Measurements from ENCODE around the gene TLR8.

DNA sequence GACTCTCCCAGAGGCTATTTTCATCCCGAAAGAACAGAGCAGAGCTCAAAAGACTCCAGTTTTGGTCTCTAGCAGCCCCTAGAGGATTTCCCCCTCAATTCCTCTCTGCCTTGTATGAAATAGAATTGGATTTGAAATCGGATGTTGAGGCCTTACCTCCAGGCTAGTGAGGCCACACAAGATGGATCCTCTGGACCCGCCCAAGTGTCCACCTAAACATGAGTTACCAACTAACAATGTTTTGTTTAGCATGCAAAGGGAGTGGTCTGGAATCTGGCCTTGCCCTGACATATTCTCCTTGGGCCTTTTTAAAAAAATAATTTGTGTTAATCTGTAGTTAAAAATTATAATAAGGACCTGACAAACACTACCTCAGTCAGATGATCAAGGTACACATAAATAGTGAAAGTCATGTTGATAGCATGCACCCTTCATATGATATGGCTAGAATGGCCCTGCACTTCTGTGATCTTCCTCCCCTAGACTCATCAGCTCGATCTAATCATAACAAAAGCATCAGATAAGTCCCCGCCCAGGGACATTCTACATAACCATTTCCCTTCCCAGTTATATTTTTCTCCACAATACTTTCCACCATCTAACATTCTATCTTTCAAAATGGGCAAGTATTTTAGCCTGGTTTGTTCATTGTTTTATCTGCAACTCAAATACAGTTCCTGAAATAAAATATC is 6.5 kb downstream of the TLR8 start:
- TF ChIP-seq TAF1 (IDR thresholded peaks at IDR 0.05; ENCODE audit: borderline replicate concordance, insufficient read depth, low read length) (no peak), SIN3A (IDR thresholded peaks at IDR 0.05; ENCODE audit: borderline replicate concordance, insufficient read depth, low read length) (no peak), POLR2AphosphoS5 (IDR thresholded peaks at IDR 0.05; ENCODE audit: low read depth, low read length) (no peak)
